ENCODE data around the gene PNP.
"Not testable (repeated sequence)": the region's sequence is repeated elsewhere in the genome, so short reads cannot be mapped to it uniquely, and the experiment has no call there.

PNP gene

GRCh38 chr14:20506752-20507151 lies 37.5 kb downstream of the PNP start:
- not testable (repeated sequence) for H3K27ac ChIP-seq (ENCODE audit: insufficient read depth, low read depth, low read length, poor library complexity, severe bottlenecking); H3K27me3 ChIP-seq (ENCODE audit: control insufficient read depth, insufficient read depth, low read length, poor library complexity, severe bottlenecking); H3K9me3 ChIP-seq (ENCODE audit: control insufficient read depth, low read length); H3K4me1 ChIP-seq (ENCODE audit: control insufficient read depth, insufficient read depth, low read length); H3K36me3 ChIP-seq (ENCODE audit: control insufficient read depth, insufficient read depth, low read length); H3K4me3 ChIP-seq (ENCODE audit: insufficient read depth, low read depth, low read length)
- WGBS, 2 experiments: 93% methylated on average over 3 of the region's 30 CpGs; no CpG with 5 or more reads in 1 of the 2 experiments

DNA sequence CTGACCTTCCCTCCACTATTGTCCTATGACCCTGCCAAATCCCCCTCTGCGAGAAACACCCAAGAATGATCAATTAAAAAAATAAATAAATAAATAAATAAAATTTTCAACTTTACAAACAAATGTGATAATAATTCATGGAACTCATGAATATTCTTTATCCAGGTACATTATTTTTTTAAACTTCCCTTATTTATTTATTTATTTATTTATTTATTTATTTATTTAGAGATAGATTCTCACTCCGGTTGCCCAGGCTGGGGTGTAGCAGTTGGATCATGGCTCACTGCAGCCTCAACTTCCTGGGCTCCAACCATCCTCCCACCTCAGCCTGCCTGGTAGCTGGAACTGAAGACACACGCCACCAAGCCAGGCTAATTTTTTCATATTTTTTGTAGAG lies 38.3 kb downstream of the PNP start:
- WGBS, 2 experiments: 95 to 100% methylated on average over 2 of the region's 3 CpGs
- H3K4me3 ChIP-seq (ENCODE audit: insufficient read depth, low read depth, low read length); H3K36me3 ChIP-seq (ENCODE audit: control insufficient read depth, insufficient read depth, low read length); H3K27ac ChIP-seq (ENCODE audit: insufficient read depth, low read depth, low read length, poor library complexity, severe bottlenecking); H3K9me3 ChIP-seq (ENCODE audit: control insufficient read depth, low read length); H3K4me1 ChIP-seq (ENCODE audit: control insufficient read depth, insufficient read depth, low read length); H3K27me3 ChIP-seq (ENCODE audit: control insufficient read depth, insufficient read depth, low read length, poor library complexity, severe bottlenecking): not testable (repeated sequence)

- no peaks in the 10 kb centered on the region for H3K27me3 ChIP-seq (ENCODE audit: control insufficient read depth, insufficient read depth, low read length, poor library complexity, severe bottlenecking)
- 91 to 96% methylated on average over 8 of the region's 8 CpGs for WGBS, 2 experiments
- H3K4me1 ChIP-seq (ENCODE audit: control insufficient read depth, insufficient read depth, low read length): no peaks in the 10 kb centered on the region
- H3K9me3 ChIP-seq (ENCODE audit: control insufficient read depth, low read length): no peaks in the 10 kb centered on the region
- no peak overlapping the region for H3K4me3 ChIP-seq (ENCODE audit: insufficient read depth, low read depth, low read length)
- H3K27ac ChIP-seq (ENCODE audit: insufficient read depth, low read depth, low read length, poor library complexity, severe bottlenecking): no peak overlapping the region
- no peaks in the 10 kb centered on the region for H3K36me3 ChIP-seq (ENCODE audit: control insufficient read depth, insufficient read depth, low read length)
Measured at GRCh38 chr14:20508367-20508766, 39.2 kb downstream of the PNP start.

- Histone ChIP-seq H3K27ac (ENCODE audit: insufficient read depth, low read depth, low read length, poor library complexity, severe bottlenecking) (no peak overlapping the region), H3K9me3 (ENCODE audit: control insufficient read depth, low read length) (no peaks in the 10 kb centered on the region), H3K4me3 (ENCODE audit: insufficient read depth, low read depth, low read length) (no peak overlapping the region), H3K27me3 (ENCODE audit: control insufficient read depth, insufficient read depth, low read length, poor library complexity, severe bottlenecking) (no peaks in the 10 kb centered on the region), H3K4me1 (ENCODE audit: control insufficient read depth, insufficient read depth, low read length) (no peaks in the 10 kb centered on the region), H3K36me3 (ENCODE audit: control insufficient read depth, insufficient read depth, low read length) (no peaks in the 10 kb centered on the region)
- 79 to 82% methylated on average over 7 of the region's 7 CpGs for WGBS, 2 experiments
Measured at GRCh38 chr14:20512177-20512905, 43.1 kb downstream of the PNP start.

DNA sequence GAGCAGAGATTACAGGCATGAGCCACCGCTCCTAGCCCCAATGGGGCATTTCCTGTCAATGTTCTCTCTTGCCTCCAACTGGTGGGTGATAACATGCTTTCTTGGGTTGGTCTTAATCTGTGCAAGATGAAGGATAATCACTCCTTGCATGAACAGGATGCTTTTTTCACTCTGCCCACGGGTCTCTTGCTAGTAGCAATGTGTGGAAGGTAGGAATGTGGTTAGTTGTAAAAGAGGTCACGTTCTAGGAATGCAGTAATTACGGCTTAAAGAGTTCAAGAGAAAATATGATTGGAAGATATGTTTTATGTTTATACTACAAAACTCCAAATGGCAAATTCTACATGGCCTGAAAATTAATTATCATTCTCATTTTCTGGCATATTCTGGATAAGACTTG lies 46.6 kb downstream of the PNP start:
- Histone ChIP-seq H3K4me1 (ENCODE audit: control insufficient read depth, insufficient read depth, low read length) (no peaks in the 10 kb centered on the region), H3K9me3 (ENCODE audit: control insufficient read depth, low read length) (no peaks in the 10 kb centered on the region), H3K27ac (ENCODE audit: insufficient read depth, low read depth, low read length, poor library complexity, severe bottlenecking) (no peak overlapping the region), H3K27me3 (ENCODE audit: control insufficient read depth, insufficient read depth, low read length, poor library complexity, severe bottlenecking) (no peaks in the 10 kb centered on the region), H3K36me3 (ENCODE audit: control insufficient read depth, insufficient read depth, low read length) (no peaks in the 10 kb centered on the region), H3K4me3 (ENCODE audit: insufficient read depth, low read depth, low read length) (no peak overlapping the region)
- 84% methylated on average over 4 of the region's 4 CpGs for WGBS, 2 experiments

GRCh38 chr14:20516921-20517320 lies 47.7 kb downstream of the PNP start:
- H3K9me3 ChIP-seq (ENCODE audit: control insufficient read depth, low read length): no peaks in the 10 kb centered on the region
- no peaks in the 10 kb centered on the region for H3K27me3 ChIP-seq (ENCODE audit: control insufficient read depth, insufficient read depth, low read length, poor library complexity, severe bottlenecking)
- WGBS, 2 experiments: 87 to 95% methylated on average over 4 of the region's 4 CpGs
- no peaks in the 10 kb centered on the region for H3K36me3 ChIP-seq (ENCODE audit: control insufficient read depth, insufficient read depth, low read length)
- H3K4me1 ChIP-seq (ENCODE audit: control insufficient read depth, insufficient read depth, low read length): no peaks in the 10 kb centered on the region
- no peak overlapping the region for H3K27ac ChIP-seq (ENCODE audit: insufficient read depth, low read depth, low read length, poor library complexity, severe bottlenecking)
- H3K4me3 ChIP-seq (ENCODE audit: insufficient read depth, low read depth, low read length): no peak overlapping the region

DNA sequence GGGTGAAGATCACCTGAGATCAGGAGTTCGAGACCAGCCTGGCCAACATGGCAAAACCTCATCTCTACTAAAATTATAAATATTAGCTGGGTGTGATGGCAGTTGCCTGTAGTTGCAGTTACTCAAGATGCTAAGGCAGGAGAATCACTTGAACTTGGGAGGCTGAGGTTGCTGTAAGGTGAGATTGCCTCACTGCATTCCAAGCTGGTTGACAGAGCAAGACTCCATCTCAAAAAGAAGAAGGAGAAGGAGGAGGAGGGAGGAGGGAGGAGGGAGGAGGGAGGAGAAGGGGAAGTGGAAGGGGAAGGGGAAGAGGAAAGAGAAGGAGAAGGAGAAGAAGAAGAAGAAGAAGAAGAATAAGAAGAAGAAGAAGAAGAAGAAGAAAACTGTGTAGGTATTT lies 53.1 kb downstream of the PNP start:
- 90% methylated on average over 1 of the region's 1 CpG; no CpG with 5 or more reads in 1 of the 2 experiments for WGBS, 2 experiments
- no peaks in the 10 kb centered on the region for H3K9me3 ChIP-seq (ENCODE audit: control insufficient read depth, low read length)
- H3K36me3 ChIP-seq (ENCODE audit: control insufficient read depth, insufficient read depth, low read length): no peaks in the 10 kb centered on the region
- H3K4me3 ChIP-seq (ENCODE audit: insufficient read depth, low read depth, low read length): no peak overlapping the region
- no peaks in the 10 kb centered on the region for H3K4me1 ChIP-seq (ENCODE audit: control insufficient read depth, insufficient read depth, low read length)
- no peak overlapping the region for H3K27ac ChIP-seq (ENCODE audit: insufficient read depth, low read depth, low read length, poor library complexity, severe bottlenecking)
- H3K27me3 ChIP-seq (ENCODE audit: control insufficient read depth, insufficient read depth, low read length, poor library complexity, severe bottlenecking): no peaks in the 10 kb centered on the region

DNA sequence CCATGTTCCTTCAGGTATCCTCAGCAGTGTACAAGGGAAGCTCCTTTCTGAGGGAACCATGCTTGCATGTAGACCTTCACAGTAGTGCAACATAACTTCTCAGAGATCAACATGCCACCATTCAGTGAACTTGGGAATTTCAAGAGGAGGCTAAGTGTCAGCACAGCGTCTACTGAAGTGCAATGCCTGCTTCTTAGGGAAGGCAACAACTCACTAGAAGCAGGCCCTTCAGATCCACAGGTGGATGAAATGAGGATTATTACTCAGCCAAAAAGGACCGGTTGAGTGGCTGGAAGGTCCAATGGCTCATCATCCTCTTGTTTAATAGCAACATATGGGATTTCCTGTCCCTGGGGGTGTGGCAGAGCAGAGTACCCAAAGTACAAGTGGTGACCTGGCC lies 54.8 kb downstream of the PNP start:
- H3K4me1 ChIP-seq (ENCODE audit: control insufficient read depth, insufficient read depth, low read length): no peaks in the 10 kb centered on the region
- H3K27me3 ChIP-seq (ENCODE audit: control insufficient read depth, insufficient read depth, low read length, poor library complexity, severe bottlenecking): no peaks in the 10 kb centered on the region
- no peaks in the 10 kb centered on the region for H3K9me3 ChIP-seq (ENCODE audit: control insufficient read depth, low read length)
- no peak overlapping the region for H3K4me3 ChIP-seq (ENCODE audit: insufficient read depth, low read depth, low read length)
- WGBS, 2 experiments: 91 to 96% methylated on average over 2 of the region's 2 CpGs
- no peak overlapping the region for H3K27ac ChIP-seq (ENCODE audit: insufficient read depth, low read depth, low read length, poor library complexity, severe bottlenecking)
- H3K36me3 ChIP-seq (ENCODE audit: control insufficient read depth, insufficient read depth, low read length): no peaks in the 10 kb centered on the region

Data from ectodermal cell (in vitro differentiated cells).